Tibial nerve (tissue), 3 donors: ENCODE measurements around the gene OR51G1.

Experiments
- CTCF ChIP-seq, 5 experiments: fragments of 200-600 bp in 3 of 5; fragments of 450-650 bp in 2 of 5; sonication (generic) in 3 of 5; IDR thresholded peaks; one replicate each; pipeline ENCODE4 v1.5.1; 2016 to 2019; ENCODE audit warnings: antibody characterized with exemption in 5 of 5, mild to moderate bottlenecking in 3 of 5, moderate library complexity in 2 of 5
- POLR2A ChIP-seq, 2 donors: fragments of 450-650 bp; IDR thresholded peaks; one replicate each; pipeline ENCODE4 v1.6.1; 2017; ENCODE audit warnings: antibody characterized with exemption in 2 of 2, mild to moderate bottlenecking in 2 of 2, moderate library complexity in 2 of 2

- no peak for TF ChIP-seq CTCF (IDR thresholded peaks at IDR 0.05)
- no peak for TF ChIP-seq POLR2A (IDR thresholded peaks at IDR 0.05)
Measured at GRCh38 chr11:4922304-4922703, 1.8 kb downstream of the OR51G1 start.
